Lung (tissue), 12 donors: ENCODE results near the gene CD82. TPM values are rescaled to one million over a fixed set of nuclear protein-coding genes. Genes with fewer than 3 reads are reported as not detected.
A peak's percentile ranks its signal among the peaks of the same experiment; 100 is the strongest.

Experiments
- ATAC-seq: fragments of 200-7000 bp; cut with Tn5 transposase; one replicate; pipeline ENCODE4 v1.9.1; 2020; ENCODE audit warnings: moderate number of reproducible peaks; ENCODE audit not compliant: insufficient read depth, low FRiP score
- DNase-seq, 3 donors: peaks; one replicate each; pipeline ENCODE4 v3.0.0-alpha.2; 2013 to 2017
- H3K27ac ChIP-seq, 2 donors: one replicate each; pipeline ENCODE4 v1.5.1; 2013; ENCODE audit warnings: mild to moderate bottlenecking in 2 of 2, moderate library complexity in 2 of 2, control low read depth in 1 of 2, inconsistent platforms in 1 of 2, low read depth in 1 of 2, low read length in 1 of 2
- H3K27me3 ChIP-seq, 3 donors: one replicate each; pipeline ENCODE4 v1.5.1; 2013; ENCODE audit warnings: low read length in 2 of 3; ENCODE audit not compliant: control insufficient read depth in 3 of 3, insufficient read depth in 3 of 3
- H3K36me3 ChIP-seq, 4 donors: one replicate each; pipeline ENCODE4 v1.5.1; 2013; ENCODE audit warnings: low read length in 4 of 4, mild to moderate bottlenecking in 1 of 4, moderate library complexity in 1 of 4; ENCODE audit not compliant: control insufficient read depth in 4 of 4, insufficient read depth in 4 of 4
- H3K4me1 ChIP-seq, 5 donors: one replicate each; pipeline ENCODE4 v1.5.1; 2013; ENCODE audit warnings: low read length in 5 of 5, mild to moderate bottlenecking in 2 of 5, moderate library complexity in 1 of 5; ENCODE audit not compliant: control insufficient read depth in 5 of 5, insufficient read depth in 5 of 5
- H3K4me3 ChIP-seq: one replicate; pipeline ENCODE4 v1.5.1; 2013; ENCODE audit warnings: mild to moderate bottlenecking, control low read depth, moderate library complexity
- H3K9ac ChIP-seq, 2 donors: one replicate each; pipeline ENCODE4 v1.5.1; 2013; ENCODE audit warnings: low read length in 2 of 2, control low read depth in 1 of 2; ENCODE audit not compliant: insufficient read depth in 1 of 2
- H3K9me3 ChIP-seq, 4 donors: one replicate each; pipeline ENCODE4 v1.5.1; 2013; ENCODE audit warnings: low read length in 3 of 4, mild to moderate bottlenecking in 1 of 4, moderate library complexity in 1 of 4; ENCODE audit not compliant: control insufficient read depth in 4 of 4, insufficient read depth in 3 of 4
- WGBS, 2 donors: extraction: QIAGEN DNeasy Blood & Tissue Kit; methylation state at CpG; one replicate each; pipeline ENCODE4 v1.1.7; 2013; 5-methylcytosine and 5-hydroxymethylcytosine counted together
- polyA plus RNA-seq, 2 donors: library from polyadenylated mRNA; stranded (reverse); fragments of 200-250 nt; gene quantifications; one replicate each; pipeline ENCODE4 v1.2.1, GENCODE V29; 2013
- total RNA-seq, 2 donors: library from RNA; depleted of rRNA in 1 of 2; stranded (reverse); fragments of >200 nt in 1 of 2; gene quantifications; one replicate each; pipeline ENCODE4 v1.2.1, GENCODE V29; 2014 to 2021
- TF ChIP-seq, protein P1 (sequence below): IDR thresholded peaks from 2 replicates; pipeline ENCODE4 v1.5.1; 2012; ENCODE audit warnings: mild to moderate bottlenecking; ENCODE audit errors: control extremely low read depth, extremely low read depth
- donor health status: control.
- donor health status: control.
- donor health status: Bipolar disorder and iron deficiency.
- donor health status: healthy.
- donor health status: DM: yes; HTN: yes; CAD: no.

The CD82 gene
- total and polyA plus RNA-seq, 4 donors = 63.3 to 237 (median 190) TPM

DNA sequence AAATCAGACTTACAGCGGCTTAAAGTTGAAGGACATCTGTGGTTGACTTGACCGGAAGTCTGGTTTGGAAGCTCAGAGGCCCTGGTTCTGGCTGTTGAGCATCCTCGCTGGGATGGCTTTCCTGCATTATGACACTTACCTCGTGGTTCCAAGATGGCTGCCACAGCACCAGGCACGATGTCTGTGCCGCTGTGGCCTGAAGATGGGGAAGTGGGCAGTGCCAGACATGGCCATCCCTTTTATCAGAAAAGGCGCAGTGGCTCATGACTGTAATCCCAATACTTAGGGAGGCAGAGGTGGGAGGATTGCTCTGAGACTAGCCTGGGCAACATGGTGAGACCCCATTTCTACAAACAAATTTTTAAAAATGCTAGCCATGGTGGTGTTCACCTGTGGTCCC, 40.5 kb downstream of the CD82 start:
- 73 to 91% methylated on average over 7 of the region's 7 CpGs for WGBS, 2 donors
- TF ChIP-seq, protein P1, sequence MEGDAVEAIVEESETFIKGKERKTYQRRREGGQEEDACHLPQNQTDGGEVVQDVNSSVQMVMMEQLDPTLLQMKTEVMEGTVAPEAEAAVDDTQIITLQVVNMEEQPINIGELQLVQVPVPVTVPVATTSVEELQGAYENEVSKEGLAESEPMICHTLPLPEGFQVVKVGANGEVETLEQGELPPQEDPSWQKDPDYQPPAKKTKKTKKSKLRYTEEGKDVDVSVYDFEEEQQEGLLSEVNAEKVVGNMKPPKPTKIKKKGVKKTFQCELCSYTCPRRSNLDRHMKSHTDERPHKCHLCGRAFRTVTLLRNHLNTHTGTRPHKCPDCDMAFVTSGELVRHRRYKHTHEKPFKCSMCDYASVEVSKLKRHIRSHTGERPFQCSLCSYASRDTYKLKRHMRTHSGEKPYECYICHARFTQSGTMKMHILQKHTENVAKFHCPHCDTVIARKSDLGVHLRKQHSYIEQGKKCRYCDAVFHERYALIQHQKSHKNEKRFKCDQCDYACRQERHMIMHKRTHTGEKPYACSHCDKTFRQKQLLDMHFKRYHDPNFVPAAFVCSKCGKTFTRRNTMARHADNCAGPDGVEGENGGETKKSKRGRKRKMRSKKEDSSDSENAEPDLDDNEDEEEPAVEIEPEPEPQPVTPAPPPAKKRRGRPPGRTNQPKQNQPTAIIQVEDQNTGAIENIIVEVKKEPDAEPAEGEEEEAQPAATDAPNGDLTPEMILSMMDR = no peak
- Histone ChIP-seq H3K9me3 (peaks cover 0 to 3% (median 0%) of the 10 kb centered on the region in 4 donors), H3K36me3 (peaks cover 2 to 18% (median 11%) of the 10 kb centered on the region in 4 donors), H3K9ac (no peak overlapping the region), H3K4me3 (no peak overlapping the region), H3K27me3 (no peaks in the 10 kb centered on the region), H3K27ac (no peak overlapping the region), H3K4me1 (peaks cover 0 to 53% (median 31%) of the 10 kb centered on the region in 5 donors)
- ATAC-seq (no peak), DNase-seq (no peak)

DNA sequence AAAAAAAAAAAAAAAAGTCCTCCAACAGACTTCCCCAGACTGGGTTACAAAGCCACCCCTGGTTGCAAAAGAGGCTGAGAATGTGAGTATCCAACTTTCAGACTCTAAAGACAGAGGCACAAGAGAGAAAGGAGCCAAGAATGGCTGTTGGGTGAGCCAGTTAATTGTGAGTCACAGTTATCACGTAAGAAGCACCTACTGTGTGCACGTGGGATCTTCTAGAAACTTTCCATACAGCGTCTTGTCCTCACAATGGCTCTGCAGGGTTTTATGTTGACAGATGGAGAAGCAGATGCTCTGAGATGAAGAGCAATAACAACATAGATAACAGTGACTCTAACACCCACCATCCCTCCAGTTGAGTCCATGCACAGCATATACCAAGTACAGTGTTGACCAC, 41.0 kb downstream of the CD82 start:
- Histone ChIP-seq H3K4me3 (no peak overlapping the region), H3K4me1 (peaks cover 0 to 48% (median 31%) of the 10 kb centered on the region in 5 donors), H3K27me3 (no peaks in the 10 kb centered on the region), H3K27ac (no peak overlapping the region), H3K9ac (no peak overlapping the region), H3K9me3 (peaks cover 0 to 3% (median 0%) of the 10 kb centered on the region in 4 donors), H3K36me3 (peaks cover 2 to 18% (median 11%) of the 10 kb centered on the region in 4 donors)
- TF ChIP-seq, protein P1 = no peak
- ATAC-seq (no peak), DNase-seq (no peak)
- 93 to 97% methylated on average over 3 of the region's 3 CpGs for WGBS, 2 donors

DNA sequence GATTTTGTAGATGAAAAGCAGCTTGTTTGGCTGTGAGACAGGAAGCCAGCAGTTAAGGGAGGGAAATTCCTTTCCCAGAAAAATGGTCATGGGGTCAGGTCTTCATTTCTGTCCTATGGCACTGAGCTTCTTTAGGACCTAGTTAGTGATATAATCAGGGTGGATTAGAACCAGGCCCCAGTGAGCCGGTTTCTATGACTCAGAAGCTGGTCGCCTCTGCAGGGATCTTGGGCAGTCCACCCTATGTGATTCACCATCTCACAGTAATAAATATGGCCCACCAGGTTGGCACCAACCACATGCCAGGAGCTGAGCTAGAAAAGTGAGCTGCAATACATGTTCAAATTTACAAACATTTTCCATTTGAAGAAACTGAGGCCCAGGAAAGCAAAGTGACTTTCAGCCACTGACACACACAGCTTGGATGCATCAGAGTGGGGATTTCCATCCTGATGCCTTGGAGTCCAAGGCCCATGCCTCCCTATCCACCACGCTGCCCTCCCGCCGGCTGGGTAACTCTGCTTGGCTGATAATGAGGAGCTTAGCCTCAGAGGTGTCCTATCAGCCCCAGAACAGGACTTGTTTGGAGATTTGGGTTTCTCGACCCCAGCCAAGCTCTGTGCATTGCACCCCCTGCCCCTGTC, 42.0 kb downstream of the CD82 start:
- H3K9me3 ChIP-seq = peaks cover 0 to 3% (median 0%) of the 10 kb centered on the region in 4 donors
- peak overlapping the region in 1 of 2 donors; percentile 30 for H3K27ac ChIP-seq
- H3K36me3 ChIP-seq = peaks cover 2 to 16% (median 10%) of the 10 kb centered on the region in 4 donors
- peaks cover 0 to 38% (median 28%) of the 10 kb centered on the region in 5 donors for H3K4me1 ChIP-seq
- TF ChIP-seq, protein P1 = no peak
- H3K27me3 ChIP-seq = no peaks in the 10 kb centered on the region
- 77 to 78% methylated on average over 6 of the region's 6 CpGs for WGBS, 2 donors
- peak in 1 of 3 donors; percentile 29 for DNase-seq
- H3K9ac ChIP-seq = no peak overlapping the region
- H3K4me3 ChIP-seq = no peak overlapping the region
- ATAC-seq = no peak
